Gastrocnemius medialis (tissue), 4 donors: Measurements from ENCODE around the gene CHD6. TPM values are rescaled to one million over a fixed set of nuclear protein-coding genes. Genes with fewer than 3 reads are reported as not detected.

ENCODE experiments used
- ATAC-seq, 2 donors: fragments of 150-250 bp; one replicate each; pipeline ENCODE4 v1.9.1; 2016
- DNase-seq, 2 donors: peaks; one replicate each; pipeline ENCODE4 v3.0.0-alpha.2; 2019
- H3K27ac ChIP-seq, 4 donors: fragments of 200-600 bp; sonication (generic); 1 replicate in 1 of 4; 2 replicates in 3 of 4; pipeline ENCODE4 v1.5.1; 2016 to 2018; ENCODE audit warnings: mild to moderate bottlenecking in 2 of 4, moderate library complexity in 1 of 4
- H3K27me3 ChIP-seq, 3 donors: fragments of 200-600 bp; sonication (generic) in 2 of 3; 1 replicate in 1 of 3; 2 replicates in 2 of 3; pipeline versions ENCODE4 v1.5.1 to v1.6.0; 2016 to 2019; ENCODE audit warnings: mild to moderate bottlenecking in 1 of 3, moderate library complexity in 1 of 3
- H3K36me3 ChIP-seq, 2 donors: fragments of 200-600 bp; sonication (generic) in 1 of 2; one replicate each; pipeline ENCODE4 v1.5.1; 2017 to 2018
- H3K4me1 ChIP-seq, 2 donors: fragments of 200-600 bp; sonication (generic) in 1 of 2; one replicate each; pipeline ENCODE4 v1.5.1; 2016 to 2017; ENCODE audit warnings: mild to moderate bottlenecking in 2 of 2
- H3K4me3 ChIP-seq, 4 donors: fragments of 200-600 bp; sonication (generic) in 3 of 4; 1 replicate in 1 of 4; 2 replicates in 3 of 4; pipeline ENCODE4 v1.5.1; 2016 to 2019; ENCODE audit warnings: mild to moderate bottlenecking in 2 of 4
- H3K9me3 ChIP-seq, 3 donors: fragments of 200-600 bp; sonication (generic) in 2 of 3; 1 replicate in 1 of 3; 2 replicates in 2 of 3; pipeline ENCODE4 v1.5.1; 2016 to 2019
- POLR2A ChIP-seq, 2 donors: fragments of 450-650 bp; IDR thresholded peaks; one replicate each; pipeline ENCODE4 v1.6.1; 2017; ENCODE audit warnings: antibody characterized with exemption in 2 of 2, mild to moderate bottlenecking in 2 of 2, moderate library complexity in 2 of 2
- in situ Hi-C, 4 donors: fragments of 200-750 bp; cut with MboI; loops; one replicate each; pipeline versions ENCODE4 v1.15.0 to v1.8.0; 2017; ENCODE audit warnings: low sequenced_read_pairs in 4 of 4
- intact Hi-C: fragments of 100-400 bp; cut with DNase I; formaldehyde crosslinking; loops from one replicate; pipeline ENCODE4 v1.15.1; 2023; ENCODE audit warnings: low total_unique reads
- total RNA-seq, 4 donors: library from RNA; depleted of rRNA; stranded (reverse); fragments of >200 nt; gene quantifications; one replicate each; pipeline versions ENCODE4 v1.1.0 to v1.2.3, GENCODE V29; 2016
- TF ChIP-seq, protein P1 (sequence below), 5 experiments: fragments of 450-650 bp in 3 of 5; fragments of 200-600 bp in 2 of 5; sonication (generic) in 2 of 5; IDR thresholded peaks in 4 of 5; conservative IDR thresholded peaks in 1 of 5; 1 replicate in 4 of 5; 2 replicates in 1 of 5; pipeline ENCODE4 v1.5.1; 2016 to 2019; ENCODE audit warnings: antibody characterized with exemption in 5 of 5, mild to moderate bottlenecking in 3 of 5, moderate library complexity in 3 of 5

The CHD6 gene
- total RNA-seq, 4 donors from 2014 or later, result 12.8 to 33.7 (median 19.2) TPM

DNA sequence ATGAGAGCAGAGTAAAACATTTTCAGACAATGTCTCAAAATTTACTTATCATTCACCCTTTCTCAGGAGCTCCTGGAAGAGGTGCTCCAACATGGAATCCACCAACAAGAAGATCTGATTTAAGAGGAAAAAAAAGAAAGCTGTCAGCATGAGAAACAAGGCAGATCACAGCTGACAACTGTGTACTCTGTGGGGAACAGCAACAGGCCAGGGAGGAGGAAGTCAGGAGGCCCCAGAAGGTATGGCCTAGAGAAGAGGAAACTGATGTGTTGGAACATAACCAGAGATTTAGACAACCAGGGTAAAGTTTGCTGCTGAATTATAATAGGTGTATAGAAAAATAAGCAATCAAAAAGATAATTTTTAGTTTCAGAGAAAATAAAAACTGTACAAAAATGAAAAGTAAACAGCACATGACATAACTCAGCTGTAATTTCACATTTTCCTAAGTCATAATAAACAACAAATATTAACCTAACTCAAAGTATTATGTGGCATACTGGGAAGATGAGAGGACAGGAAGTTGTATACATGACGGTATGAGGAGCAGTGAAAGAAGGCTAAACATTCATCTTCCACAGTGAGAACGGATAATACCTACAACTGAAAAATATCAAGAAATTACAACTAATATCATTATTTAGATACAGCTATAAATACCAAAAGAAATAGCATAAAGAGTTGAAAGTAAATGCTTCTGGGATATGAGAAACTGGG is 138.0 kb downstream of the CHD6 start:
- ATAC-seq (no peak), DNase-seq (no peak)
- Histone ChIP-seq H3K9me3 (no peaks in the 10 kb centered on the region), H3K27me3 (no peaks in the 10 kb centered on the region), H3K4me3 (no peak overlapping the region), H3K27ac (no peak overlapping the region), H3K36me3 (peaks cover 0 to 22% of the 10 kb centered on the region in 2 donors), H3K4me1 (peaks cover 15 to 16% of the 10 kb centered on the region in 2 donors)
- in situ Hi-C loops (no loop called here), intact Hi-C loops (no loop called here)
- TF ChIP-seq, protein P1, sequence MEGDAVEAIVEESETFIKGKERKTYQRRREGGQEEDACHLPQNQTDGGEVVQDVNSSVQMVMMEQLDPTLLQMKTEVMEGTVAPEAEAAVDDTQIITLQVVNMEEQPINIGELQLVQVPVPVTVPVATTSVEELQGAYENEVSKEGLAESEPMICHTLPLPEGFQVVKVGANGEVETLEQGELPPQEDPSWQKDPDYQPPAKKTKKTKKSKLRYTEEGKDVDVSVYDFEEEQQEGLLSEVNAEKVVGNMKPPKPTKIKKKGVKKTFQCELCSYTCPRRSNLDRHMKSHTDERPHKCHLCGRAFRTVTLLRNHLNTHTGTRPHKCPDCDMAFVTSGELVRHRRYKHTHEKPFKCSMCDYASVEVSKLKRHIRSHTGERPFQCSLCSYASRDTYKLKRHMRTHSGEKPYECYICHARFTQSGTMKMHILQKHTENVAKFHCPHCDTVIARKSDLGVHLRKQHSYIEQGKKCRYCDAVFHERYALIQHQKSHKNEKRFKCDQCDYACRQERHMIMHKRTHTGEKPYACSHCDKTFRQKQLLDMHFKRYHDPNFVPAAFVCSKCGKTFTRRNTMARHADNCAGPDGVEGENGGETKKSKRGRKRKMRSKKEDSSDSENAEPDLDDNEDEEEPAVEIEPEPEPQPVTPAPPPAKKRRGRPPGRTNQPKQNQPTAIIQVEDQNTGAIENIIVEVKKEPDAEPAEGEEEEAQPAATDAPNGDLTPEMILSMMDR (IDR thresholded peaks at IDR 0.05 in 4 of 5, conservative IDR thresholded peaks at IDR 0.05 in 1 of 5), result no peak
- TF ChIP-seq POLR2A (IDR thresholded peaks at IDR 0.05), result no peak

GRCh38 chr20:41479113-41479512 is 139.1 kb downstream of the CHD6 start:
- peaks cover 0 to 11% of the 10 kb centered on the region in 2 donors for H3K36me3 ChIP-seq
- in situ Hi-C loops (no loop called here), intact Hi-C loops (no loop called here)

DNA sequence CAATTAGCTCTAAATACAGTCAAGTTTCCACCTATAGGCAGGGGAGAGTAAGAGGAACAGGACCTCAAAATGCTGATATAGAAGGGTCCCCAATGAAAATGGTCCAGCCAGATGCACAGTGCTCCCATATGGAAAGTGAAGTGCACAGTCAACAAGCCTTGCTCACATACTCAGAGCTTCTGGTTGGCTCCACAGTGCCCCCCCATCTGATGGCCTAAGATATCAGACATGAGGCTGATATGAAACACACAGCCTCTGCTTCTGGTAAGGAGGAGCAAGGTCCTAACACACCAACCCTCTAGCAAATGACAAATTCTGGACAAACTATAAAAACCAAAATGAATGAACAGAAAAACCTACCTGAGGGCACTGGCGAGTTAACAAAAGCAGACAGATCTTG is 140.2 kb downstream of the CHD6 start:
- ATAC-seq (no peak), DNase-seq (no peak)
- in situ Hi-C loops (no loop called here), intact Hi-C loops (no loop called here)
- Histone ChIP-seq H3K36me3 (peaks cover 0 to 7% of the 10 kb centered on the region in 2 donors), H3K9me3 (no peaks in the 10 kb centered on the region), H3K4me1 (peaks cover 19 to 24% of the 10 kb centered on the region in 2 donors), H3K27me3 (no peaks in the 10 kb centered on the region), H3K27ac (no peak overlapping the region), H3K4me3 (no peak overlapping the region)
- TF ChIP-seq POLR2A (IDR thresholded peaks at IDR 0.05), result no peak
- TF ChIP-seq, protein P1 (IDR thresholded peaks at IDR 0.05 in 4 of 5, conservative IDR thresholded peaks at IDR 0.05 in 1 of 5), result no peak

More at GRCh38 chr20:41479113-41479512, 139.1 kb downstream of the CHD6 start:
- ATAC-seq (no peak), DNase-seq (no peak)
- Histone ChIP-seq H3K27ac (no peak overlapping the region), H3K4me1 (peaks cover 19 to 24% of the 10 kb centered on the region in 2 donors), H3K27me3 (no peaks in the 10 kb centered on the region), H3K4me3 (no peak overlapping the region), H3K9me3 (no peaks in the 10 kb centered on the region)
- no peak for TF ChIP-seq POLR2A (IDR thresholded peaks at IDR 0.05)
- TF ChIP-seq, protein P1 (IDR thresholded peaks at IDR 0.05 in 4 of 5, conservative IDR thresholded peaks at IDR 0.05 in 1 of 5), result no peak

- TF ChIP-seq POLR2A (IDR thresholded peaks at IDR 0.05), result no peak
- Histone ChIP-seq H3K4me3 (no peak overlapping the region), H3K4me1 (peaks cover 19 to 24% of the 10 kb centered on the region in 2 donors), H3K9me3 (no peaks in the 10 kb centered on the region), H3K27me3 (no peaks in the 10 kb centered on the region), H3K27ac (peak overlapping the region; percentile 55 to 77 (median 68)), H3K36me3 (peaks cover 0 to 4% of the 10 kb centered on the region in 2 donors)
- ATAC-seq (peak; percentile 16 to 60), DNase-seq (no peak)
- in situ Hi-C loops (no loop called here), intact Hi-C loops (no loop called here)
Observed at GRCh38 chr20:41476446-41476845, 141.7 kb downstream of the CHD6 start.

DNA sequence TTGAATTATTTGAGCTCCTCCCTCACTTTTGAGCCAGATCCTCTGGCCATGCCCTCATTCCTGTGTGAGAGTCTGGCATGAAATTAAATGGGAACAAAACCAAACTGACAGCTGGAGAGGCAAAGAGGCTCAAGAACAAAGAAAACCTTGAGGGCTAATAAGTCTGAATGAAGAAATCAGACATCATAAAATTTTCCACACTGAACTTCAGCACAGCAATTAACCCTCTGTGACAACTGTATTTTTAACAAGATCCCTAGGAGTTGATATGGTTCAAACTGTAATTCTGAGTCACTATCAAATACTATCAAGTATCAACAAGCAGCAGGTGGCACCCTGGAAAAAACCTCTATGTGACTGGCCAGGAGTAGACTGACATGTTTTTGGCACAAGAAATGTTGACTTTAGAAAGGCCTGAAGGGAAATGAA is 142.2 kb downstream of the CHD6 start:
- intact Hi-C loops, result no loop called here
- H3K36me3 ChIP-seq, result peaks cover 0 to 4% of the 10 kb centered on the region in 2 donors
- in situ Hi-C loops, result no loop called here
- H3K27ac ChIP-seq, result peak overlapping the region; percentile 55 to 77 (median 68)
- H3K4me3 ChIP-seq, result no peak overlapping the region
- TF ChIP-seq POLR2A (IDR thresholded peaks at IDR 0.05), result no peak
- TF ChIP-seq, protein P1 (IDR thresholded peaks at IDR 0.05 in 4 of 5, conservative IDR thresholded peaks at IDR 0.05 in 1 of 5), result no peak
- DNase-seq, result peak; percentile 65 to 71
- H3K4me1 ChIP-seq, result peaks cover 20 to 27% of the 10 kb centered on the region in 2 donors
- no peaks in the 10 kb centered on the region for H3K27me3 ChIP-seq
- peak; percentile 95 to 96 for ATAC-seq
- no peaks in the 10 kb centered on the region for H3K9me3 ChIP-seq
